HG03354 (cell line): ENCODE data around the gene ACOT13.
"Not testable (repeated sequence)": the region's sequence is repeated elsewhere in the genome, so short reads cannot be mapped to it uniquely, and the experiment has no call there.

Experiments used
- ATAC-seq: cut with Tn5 transposase; IDR thresholded peaks from one replicate; pipeline ENCODE4 v1.9.1; 2021; ENCODE audit warnings: mild to moderate bottlenecking; ENCODE audit not compliant: unreplicated experiment, poor library complexity, severe bottlenecking

ACOT13 gene

DNA sequence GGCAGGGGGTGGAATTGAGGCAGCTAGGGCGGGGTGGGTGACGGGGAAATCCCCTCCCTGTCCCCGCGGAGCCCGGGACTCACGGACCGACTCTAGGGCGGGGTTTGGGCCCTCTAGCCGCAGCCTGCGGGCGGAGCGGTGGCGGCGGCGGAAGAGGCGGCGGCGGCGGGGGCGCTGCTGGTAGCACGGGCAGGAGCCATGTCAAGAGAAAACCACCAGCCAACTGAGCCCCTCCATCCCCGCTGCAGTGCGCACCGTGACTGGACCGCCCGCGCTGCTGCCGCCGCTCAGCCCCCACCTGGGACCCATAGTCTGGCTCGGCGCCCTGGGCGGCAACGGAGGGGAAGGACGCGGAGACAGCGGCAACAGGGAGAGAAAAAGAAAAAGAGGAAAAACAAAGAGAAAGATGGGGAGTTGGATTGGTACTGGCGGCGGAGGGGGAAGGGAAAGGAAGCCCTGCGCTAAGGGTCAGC lies 53.3 kb downstream of the ACOT13 start:
- ATAC-seq, result peak; percentile 17

DNA sequence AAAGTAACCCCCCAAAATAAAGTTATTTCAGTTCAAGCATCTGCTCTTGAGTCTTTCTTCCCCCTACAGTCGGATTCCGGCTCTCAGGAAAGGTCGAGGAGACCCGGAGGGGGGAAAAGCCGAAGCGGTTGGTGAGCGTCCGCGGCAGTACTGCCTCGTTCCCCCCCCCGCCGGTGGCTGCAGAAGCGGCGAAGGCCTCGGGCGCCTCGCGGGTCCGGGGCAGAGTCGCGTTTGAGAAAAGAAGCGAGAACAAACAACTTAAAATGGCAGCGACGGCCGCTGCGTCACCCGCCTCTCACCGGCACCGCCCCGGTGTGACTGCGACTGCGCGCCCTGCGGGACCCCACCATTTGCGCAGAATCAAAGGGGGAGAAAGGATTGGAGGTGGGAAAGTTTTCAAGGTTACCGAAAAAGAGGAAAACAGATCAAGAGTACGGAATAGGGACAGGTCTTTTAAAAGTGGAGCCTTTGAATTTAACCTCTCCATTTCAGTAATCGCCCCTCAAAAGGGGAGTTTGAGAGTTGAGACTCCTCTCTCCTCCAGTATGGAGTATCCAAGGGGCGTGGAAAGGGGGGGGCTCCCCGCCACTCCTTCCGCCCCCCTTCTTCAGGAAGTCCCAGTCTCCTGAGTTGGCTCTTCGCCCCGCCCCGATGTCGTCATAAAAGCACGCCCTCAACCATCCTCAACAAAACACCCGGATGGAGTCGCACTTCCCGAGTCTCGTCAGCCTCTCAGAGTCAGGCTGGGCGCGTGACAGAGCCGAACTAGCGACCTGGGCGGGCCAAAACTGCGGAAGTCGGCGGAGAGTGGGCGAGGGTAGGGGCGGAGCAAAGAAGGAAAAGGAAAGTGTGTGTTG lies 54.0 kb downstream of the ACOT13 start:
- ATAC-seq, result peak; percentile 88

DNA sequence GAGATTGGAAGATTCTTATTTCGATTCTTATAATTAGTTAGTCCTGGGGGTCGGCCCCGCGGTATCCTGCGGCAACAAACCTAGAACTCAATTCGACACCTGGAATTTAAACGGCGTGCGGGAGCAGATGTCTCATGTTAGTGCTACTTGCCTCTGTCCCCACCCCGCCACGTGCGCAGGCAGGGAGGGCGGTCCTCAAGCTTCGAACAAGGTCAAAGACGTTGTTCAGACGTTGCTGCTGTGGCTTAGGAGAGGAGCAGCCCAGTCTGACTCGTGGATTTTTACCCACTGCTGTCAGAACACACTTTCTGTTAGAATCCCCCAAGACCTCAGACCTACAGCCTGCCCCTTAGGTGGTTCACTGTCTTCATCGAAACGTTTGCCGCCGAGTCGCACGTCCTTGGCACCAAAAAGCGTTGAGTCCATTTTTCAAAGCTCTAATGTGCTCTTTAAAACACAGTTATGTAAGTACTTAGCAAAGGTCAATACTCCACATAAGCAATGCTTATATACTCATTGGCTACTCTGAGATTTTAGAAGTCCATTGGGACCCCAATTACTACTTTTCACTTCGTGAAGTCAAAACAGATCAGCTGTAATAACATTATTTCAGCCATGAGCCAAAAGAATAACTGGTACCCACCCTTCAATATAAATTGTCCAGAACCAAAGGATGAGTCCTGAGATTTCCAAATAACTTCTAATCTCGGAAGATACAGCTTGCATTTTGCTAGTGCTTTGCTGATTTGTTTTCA lies 54.8 kb downstream of the ACOT13 start:
- ATAC-seq, result peak; percentile 53

DNA sequence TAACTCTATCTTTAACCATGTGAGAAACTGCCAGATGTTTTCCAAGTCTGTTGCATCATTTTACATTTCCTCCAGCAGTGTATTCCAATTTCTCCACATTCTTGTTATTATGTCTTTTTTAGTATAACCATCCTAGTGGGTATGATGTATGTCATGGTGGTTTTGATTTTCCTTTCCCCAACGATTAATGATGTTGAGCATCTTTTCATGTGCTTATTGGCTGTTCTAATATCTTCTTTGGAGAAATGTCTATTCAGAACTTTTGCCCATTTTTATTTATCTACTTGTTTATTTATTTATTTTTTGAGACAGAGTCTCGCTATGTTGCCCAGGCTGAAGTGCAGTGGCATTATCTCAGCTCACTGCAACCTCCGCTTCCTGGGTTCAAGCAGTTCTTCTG lies 56.4 kb downstream of the ACOT13 start:
- ATAC-seq, result no peak

DNA sequence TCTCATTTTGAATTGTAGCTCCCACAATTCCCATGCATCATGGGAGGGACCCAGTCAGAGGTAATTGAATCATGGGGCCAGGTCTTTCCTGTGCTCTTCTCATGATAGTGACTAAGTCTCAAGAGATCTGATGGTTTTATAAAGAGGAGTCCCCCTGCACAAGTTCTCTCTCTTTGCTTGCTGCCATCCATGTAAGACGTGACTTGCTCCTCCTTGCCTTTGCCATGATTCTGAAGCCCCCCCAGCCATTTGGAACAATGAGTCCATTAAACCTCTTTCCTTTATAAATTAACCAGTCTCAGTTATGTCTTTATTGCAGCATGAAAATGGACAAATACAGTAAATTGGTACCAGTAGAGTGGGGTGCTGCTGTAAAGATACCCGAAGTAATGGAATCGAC lies 63.8 kb downstream of the ACOT13 start:
- ATAC-seq, result not testable (repeated sequence)

DNA sequence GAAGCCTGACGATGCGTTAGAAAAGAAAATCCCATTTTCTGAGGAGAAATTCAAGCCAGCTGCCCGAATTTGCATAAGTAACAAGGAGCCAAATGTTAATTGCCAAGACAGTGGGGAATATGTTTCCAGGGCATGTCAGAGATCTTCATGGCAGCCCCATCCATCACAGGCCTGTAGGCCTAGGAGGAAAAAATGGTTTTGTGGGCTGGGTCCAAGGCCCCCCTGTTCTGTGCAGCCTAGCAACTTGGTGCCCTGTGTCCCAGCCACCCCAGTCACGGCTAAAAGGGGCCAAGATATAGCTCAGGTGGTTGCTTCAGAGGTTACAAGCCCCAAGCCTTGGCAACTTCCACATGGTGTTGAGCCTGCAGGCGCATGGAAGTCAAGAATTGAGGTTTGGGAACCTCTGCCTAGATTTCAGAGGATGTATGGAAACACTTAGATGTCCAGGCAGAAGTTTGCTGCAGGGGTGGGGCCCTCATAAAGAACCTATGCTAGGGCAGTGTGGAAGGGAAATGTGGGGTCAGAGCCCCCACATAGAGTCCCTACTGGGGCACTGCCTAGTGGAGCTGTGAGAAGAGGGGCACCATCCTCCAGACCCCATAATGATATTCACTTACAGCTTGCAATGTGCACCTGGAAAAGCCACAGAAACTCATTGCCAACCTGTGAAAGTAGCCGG lies 64.7 kb downstream of the ACOT13 start:
- ATAC-seq, result not testable (repeated sequence)

DNA sequence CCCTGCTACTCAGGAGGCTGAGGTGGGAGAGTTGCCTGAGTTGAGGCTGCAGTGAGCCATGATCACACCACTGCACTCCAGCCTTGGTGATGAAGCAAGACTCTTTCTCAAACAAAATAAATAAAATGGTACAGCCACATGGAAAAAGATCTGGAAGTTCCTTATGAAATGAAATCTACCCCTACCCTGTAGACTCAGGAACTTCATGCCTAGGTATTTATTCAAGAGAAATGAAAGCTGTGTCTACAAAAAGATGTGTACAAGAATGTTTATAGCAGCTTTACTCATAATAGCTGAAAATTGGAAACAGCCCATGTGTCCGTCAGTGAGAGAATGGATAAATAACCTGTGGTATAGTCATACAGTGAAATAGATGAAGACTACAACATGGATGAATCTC lies 67.3 kb downstream of the ACOT13 start:
- ATAC-seq, result no peak

DNA sequence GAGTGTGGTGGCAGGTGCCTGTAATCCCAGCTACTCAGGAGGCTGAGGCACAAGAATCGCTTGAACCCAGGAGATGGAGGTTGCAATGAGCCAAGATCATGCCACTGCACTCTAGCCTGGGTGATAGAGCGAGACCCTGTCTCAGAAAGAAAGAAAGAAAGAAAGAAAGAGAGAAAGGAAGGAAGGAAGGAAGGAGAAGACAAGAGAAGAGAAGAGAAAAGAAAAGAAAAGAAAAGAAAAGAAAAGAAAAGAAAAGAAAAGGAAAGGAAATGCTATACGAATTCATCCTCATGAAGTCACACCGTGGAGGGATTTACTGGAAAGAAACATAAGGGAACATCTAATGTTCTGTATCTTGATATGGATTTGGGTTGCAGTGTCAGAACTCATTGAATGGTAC lies 67.8 kb downstream of the ACOT13 start:
- not testable (repeated sequence) for ATAC-seq

DNA sequence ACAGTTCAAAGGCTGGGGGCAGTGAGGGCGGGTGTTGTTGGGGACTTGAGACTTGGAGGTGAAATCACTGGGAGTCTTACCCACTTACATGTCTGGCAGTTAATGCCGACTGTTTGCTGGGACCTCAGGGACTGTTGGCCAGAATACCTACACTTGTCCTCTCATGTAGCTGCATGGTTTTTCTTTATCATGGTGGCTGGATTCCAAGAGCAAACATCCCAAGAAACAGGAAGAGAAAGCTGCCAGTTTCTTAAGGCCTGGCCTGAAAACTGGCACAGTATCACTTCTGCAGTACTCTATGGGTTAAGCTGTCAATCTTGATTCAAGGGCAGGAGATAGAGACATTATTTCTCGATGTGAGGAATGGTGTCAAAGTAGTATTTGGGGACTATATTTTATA lies 71.9 kb downstream of the ACOT13 start:
- no peak for ATAC-seq

DNA sequence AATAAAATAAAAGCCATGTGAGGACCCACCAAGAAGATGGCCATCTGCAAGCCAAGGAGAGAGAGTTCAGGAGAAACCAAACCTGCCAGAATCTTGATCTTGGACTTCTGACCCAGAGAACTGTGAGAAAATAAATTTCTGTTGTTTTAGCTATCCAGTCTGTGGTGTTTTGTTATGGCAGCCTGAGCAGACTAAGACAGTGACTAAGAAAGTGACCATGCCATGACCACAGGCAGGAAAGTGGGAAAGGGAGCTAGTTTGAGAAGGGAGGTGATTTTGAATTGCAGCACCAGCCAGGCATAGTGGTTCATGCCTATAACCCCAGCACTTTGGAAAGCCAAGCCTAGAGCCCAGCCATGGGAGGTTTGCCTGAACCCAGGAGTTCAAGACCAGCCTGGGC lies 74.0 kb downstream of the ACOT13 start:
- no peak for ATAC-seq

DNA sequence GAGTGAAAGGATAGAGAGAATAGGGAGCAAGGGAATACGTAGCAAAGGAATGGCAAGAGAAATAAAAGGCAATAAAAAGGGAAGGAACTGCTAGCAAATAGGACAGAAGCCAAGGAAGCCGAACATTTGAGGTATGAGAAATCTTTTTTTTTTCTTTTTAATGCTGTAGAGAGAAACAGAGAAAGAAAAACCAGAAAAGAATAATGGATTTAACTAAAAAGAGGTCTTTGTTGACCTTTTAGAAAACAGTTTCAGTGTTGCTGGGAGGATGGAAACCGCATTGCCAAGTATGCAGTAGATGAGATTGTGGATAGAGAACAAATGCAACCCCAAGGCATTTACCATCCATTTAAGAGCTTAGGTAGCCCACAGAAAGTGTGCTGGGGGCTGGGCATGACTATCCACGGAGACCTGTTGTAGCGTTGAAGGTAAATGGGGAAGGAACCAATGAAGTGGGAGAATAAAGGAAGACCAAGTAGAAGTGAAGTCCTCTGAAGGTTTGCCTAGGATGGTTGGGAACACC lies 75.4 kb downstream of the ACOT13 start:
- ATAC-seq, result no peak

DNA sequence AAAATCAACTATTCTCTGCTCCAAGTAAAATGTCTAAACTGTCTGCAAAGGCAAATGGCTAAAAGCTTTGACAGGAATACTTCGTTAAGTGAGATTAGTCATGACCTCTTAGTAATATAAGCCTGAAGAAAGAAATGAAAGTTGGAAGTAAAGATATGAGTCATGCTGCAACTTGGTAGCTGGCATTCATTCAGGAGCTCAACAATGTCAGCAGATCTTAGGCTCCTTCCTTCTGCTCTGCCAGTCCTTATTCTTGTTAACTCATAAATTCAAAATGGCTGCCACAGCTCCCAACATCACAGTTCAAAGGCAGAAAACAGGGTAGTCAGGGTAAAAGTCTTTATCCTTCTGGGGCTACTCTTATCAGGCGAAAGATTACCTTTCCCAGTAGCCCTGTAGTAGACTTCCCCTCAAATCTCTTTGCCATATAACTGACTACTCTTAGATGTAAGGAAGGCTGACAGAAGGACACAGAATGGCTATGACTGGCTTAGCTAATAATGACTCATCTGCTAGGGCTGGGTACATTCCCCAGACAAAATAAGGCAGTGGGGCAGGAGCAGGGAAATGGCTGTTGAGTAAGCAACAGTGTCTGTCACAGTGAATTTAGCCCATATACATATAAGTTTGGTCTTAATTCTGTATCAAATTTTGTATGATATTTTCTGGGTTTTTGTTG lies 76.5 kb downstream of the ACOT13 start:
- ATAC-seq, result peak; percentile 88

DNA sequence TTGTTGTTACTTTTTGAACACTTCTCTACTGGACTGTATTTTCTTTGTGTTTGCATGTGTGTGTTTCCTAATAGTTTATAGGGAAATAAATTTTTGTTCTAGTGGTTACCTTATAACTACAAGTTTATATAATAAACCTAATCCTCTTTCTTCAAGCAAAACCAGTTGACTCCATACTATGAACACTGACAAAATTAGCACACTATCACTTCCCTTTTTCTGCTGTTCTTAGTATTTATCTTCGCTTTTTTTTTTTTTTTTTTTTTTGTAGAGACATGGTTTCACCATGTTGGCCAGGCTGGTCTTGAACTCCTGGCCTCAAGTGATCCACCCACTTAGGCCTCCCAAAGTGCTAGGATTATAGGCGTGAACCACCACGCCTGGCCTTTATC lies 77.1 kb downstream of the ACOT13 start:
- ATAC-seq, result peak; percentile 49

DNA sequence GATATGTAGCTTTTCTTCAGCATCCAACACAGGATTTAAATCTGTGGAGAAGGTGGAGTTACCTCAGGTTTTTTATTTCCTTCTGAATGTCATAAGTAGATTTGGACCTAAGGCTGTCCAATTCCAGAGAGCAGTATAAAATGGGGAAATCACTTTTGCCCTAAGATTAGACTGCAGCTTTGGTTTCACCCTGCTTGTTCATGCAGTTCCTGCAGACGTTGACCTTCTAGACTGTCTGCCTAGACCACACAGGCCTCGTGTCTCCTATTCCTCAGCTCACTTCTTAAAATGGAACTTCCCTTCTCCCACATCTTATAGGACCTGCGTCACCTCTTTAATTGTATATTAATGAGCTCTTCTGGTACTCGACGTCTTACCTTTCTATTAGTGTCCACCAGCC lies 78.0 kb downstream of the ACOT13 start:
- ATAC-seq, result no peak

DNA sequence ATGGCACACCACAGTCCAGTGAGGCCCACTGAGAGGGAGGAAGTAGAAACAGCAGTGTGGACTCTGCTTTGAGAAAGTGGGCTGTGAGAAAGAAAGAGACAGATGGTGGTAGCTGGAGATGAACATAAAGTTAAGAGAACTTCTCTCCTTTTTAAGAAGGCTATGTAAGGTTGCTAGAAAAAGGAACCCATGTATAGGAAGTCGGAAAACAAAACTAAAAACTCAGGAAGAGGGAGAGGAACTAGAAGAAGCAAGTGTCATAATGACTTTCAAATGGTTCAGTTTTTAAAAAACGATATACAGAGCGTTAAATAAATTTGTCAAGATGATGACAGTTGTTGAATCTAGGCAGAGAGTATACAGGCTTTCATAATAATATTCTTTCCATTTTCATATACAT lies 82.4 kb downstream of the ACOT13 start:
- ATAC-seq, result no peak

DNA sequence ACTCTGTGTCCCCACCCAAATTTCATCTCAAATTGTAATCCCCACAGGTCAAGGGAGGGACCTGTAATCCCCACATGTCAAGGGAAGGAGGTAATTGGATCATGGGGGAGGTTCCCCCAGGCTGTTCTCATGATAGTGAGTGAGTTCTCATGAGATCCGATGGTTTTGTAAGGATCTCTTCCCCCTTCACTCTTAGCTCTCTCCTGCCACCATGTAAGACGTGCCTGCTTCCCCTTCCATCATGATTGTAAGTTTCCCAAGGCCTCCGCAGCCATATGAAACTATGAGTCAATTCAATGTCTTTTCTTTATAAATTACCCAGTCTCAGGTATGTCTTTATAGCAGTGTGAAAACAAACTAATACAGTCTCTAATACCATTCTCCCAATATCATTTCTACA lies 84.0 kb downstream of the ACOT13 start:
- ATAC-seq, result not testable (repeated sequence)

DNA sequence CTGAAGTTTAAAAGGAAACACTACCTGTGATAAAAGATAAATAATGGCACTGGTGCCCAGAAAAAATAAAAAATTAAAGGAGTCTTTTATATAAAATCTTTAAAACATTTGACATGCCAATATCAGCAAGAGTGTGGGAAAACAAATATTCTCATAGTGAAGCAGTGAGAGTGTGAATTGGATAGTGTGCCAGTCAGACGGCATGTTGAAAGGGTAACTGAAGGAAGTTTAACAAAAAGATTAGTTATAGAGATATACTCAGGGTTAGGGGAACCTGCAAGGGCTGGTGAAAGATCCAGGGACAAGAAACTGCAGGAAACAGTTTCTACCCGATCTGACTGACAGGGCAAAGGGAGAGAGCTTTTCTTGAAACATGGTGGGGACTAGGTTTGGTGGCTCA lies 85.6 kb downstream of the ACOT13 start:
- no peak for ATAC-seq

DNA sequence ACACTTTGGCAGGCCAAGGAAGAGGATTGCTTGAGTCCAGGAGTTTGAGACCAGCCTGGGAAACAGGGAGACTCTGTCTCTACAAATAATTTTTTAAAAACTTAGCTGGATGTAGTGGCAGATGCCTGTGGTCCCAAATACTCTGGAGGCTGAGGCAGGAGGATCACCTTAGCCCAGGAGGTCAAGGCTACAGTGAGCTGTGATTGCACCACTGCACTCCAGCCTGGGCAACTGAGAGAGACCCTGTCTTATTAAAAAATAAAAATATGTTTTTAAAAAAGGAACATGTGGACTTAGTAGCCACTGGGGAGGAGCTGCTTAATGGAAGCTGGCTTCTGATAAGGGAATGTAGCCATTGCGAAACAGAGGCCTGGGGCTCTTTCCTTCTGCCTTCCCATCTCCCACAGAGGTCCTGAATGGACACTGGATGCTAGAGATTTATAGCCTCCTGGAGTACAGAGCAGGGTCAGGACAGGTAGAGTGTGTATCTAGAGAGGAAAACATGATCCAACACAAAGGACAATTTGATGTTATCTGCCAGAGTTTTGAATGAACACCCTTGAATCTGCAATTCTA lies 86.1 kb downstream of the ACOT13 start:
- no peak for ATAC-seq

DNA sequence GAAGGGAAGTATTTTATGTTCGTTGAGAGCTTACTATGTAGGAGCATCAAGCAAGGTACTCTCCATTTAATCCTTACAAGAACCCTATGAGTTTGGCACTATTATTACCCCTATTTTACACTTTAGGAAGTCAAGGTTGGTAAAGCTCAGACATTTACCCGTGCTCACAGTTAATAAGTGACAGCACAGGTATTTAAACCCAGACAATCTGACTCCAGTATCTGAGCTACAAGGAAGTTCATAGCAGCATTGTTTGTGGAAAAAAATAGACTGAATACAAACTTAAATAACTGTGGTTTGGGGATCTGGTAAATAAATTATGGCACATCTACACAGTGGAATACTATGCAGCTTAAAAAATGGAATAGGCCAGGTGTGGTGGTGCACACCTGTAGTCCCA lies 86.7 kb downstream of the ACOT13 start:
- no peak for ATAC-seq
